H9 (cell line): ENCODE results near the gene RAVER1. TPM values are rescaled to one million over a fixed set of nuclear protein-coding genes. Genes with fewer than 3 reads are reported as not detected.
A peak's percentile ranks its signal among the peaks of the same experiment; 100 is the strongest.
"Not testable (repeated sequence)": the region's sequence is repeated elsewhere in the genome, so short reads cannot be mapped to it uniquely, and the experiment has no call there.

Experiments
- DNase-seq: peaks from one replicate; pipeline ENCODE4 v3.0.0-alpha.2; 2017
- H2AFZ ChIP-seq: one replicate; pipeline ENCODE4 v1.6.1; 2013; ENCODE audit warnings: mild to moderate bottlenecking, low read length, control low read depth, moderate library complexity
- H2AK5ac ChIP-seq: 2 replicates; pipeline ENCODE4 v1.6.1; 2013; ENCODE audit warnings: low read length, control low read depth, mixed read lengths; ENCODE audit not compliant: insufficient read length
- H2BK120ac ChIP-seq: one replicate; pipeline ENCODE4 v1.6.1; 2013; ENCODE audit warnings: low read depth, mild to moderate bottlenecking, low read length, control low read depth, inconsistent platforms; ENCODE audit not compliant: poor library complexity, severe bottlenecking
- H2BK12ac ChIP-seq: 2 replicates; pipeline ENCODE4 v1.6.1; 2013; ENCODE audit warnings: low read length, control low read depth, mixed read lengths, low read depth; ENCODE audit not compliant: insufficient read length
- H2BK15ac ChIP-seq: 2 replicates; pipeline ENCODE4 v1.6.1; 2013; ENCODE audit warnings: low read depth, low read length, control low read depth
- H2BK20ac ChIP-seq: one replicate; pipeline ENCODE4 v1.6.1; 2013; ENCODE audit warnings: low read depth, mild to moderate bottlenecking, low read length, control low read depth, inconsistent platforms; ENCODE audit not compliant: poor library complexity, severe bottlenecking
- H2BK5ac ChIP-seq: 2 replicates; pipeline ENCODE4 v1.6.1; 2013; ENCODE audit warnings: low read length, control low read depth, mixed read lengths; ENCODE audit not compliant: insufficient read length
- H3K14ac ChIP-seq: 2 replicates; pipeline ENCODE4 v1.6.1; 2013; ENCODE audit warnings: low read length, control low read depth; ENCODE audit not compliant: insufficient read depth
- H3K18ac ChIP-seq: 2 replicates; pipeline ENCODE4 v1.6.1; 2013; ENCODE audit warnings: low read depth, mild to moderate bottlenecking, mixed read lengths, low read length, control low read depth; ENCODE audit not compliant: insufficient read length
- H3K23ac ChIP-seq: 2 replicates; pipeline ENCODE4 v1.6.1; 2013; ENCODE audit warnings: low read length, control low read depth, mixed read lengths, low read depth; ENCODE audit not compliant: insufficient read length
- H3K23me2 ChIP-seq: 2 replicates; pipeline ENCODE4 v1.6.1; 2013; ENCODE audit warnings: low read depth, mild to moderate bottlenecking, mixed read lengths, low read length, control low read depth; ENCODE audit not compliant: insufficient read length, poor library complexity, severe bottlenecking
- H3K27ac ChIP-seq: 2 replicates; pipeline ENCODE4 v1.5.1; 2013; ENCODE audit warnings: low read length, control low read depth, mixed read lengths, low read depth; ENCODE audit not compliant: insufficient read length
- H3K27me3 ChIP-seq: 2 replicates; pipeline ENCODE4 v1.6.1; 2013; ENCODE audit warnings: low read length, control low read depth, inconsistent platforms; ENCODE audit not compliant: insufficient read depth
- H3K4ac ChIP-seq: 2 replicates; pipeline ENCODE4 v1.6.1; 2013; ENCODE audit warnings: low read depth, mild to moderate bottlenecking, control low read depth, inconsistent platforms, low read length, moderate library complexity
- H3K4me1 ChIP-seq: 2 replicates; pipeline ENCODE4 v1.6.1; 2013; ENCODE audit warnings: low read length, control low read depth, inconsistent platforms; ENCODE audit not compliant: insufficient read depth
- H3K4me2 ChIP-seq: 2 replicates; pipeline ENCODE4 v1.6.1; 2013; ENCODE audit warnings: low read length, control low read depth, mixed read lengths; ENCODE audit not compliant: insufficient read length, insufficient read depth
- H3K56ac ChIP-seq: 2 replicates; pipeline ENCODE4 v1.6.1; 2013; ENCODE audit warnings: low read depth, mild to moderate bottlenecking, mixed read lengths, low read length, control low read depth; ENCODE audit not compliant: insufficient read length
- H3K79me1 ChIP-seq: 2 replicates; pipeline ENCODE4 v1.6.1; 2013; ENCODE audit warnings: low read depth, mild to moderate bottlenecking, moderate library complexity, low read length, control low read depth, inconsistent platforms; ENCODE audit not compliant: insufficient read depth, poor library complexity, severe bottlenecking
- H3K79me2 ChIP-seq: 2 replicates; pipeline ENCODE4 v1.6.1; 2013; ENCODE audit warnings: low read length, control low read depth, inconsistent platforms; ENCODE audit not compliant: insufficient read depth
- H3K9ac ChIP-seq: 2 replicates; pipeline ENCODE4 v1.6.1; 2013; ENCODE audit warnings: low read length, control low read depth, mixed read lengths; ENCODE audit not compliant: insufficient read length; ENCODE audit errors: extremely low read depth
- H3K9me3 ChIP-seq: one replicate; pipeline ENCODE4 v1.6.1; 2013; ENCODE audit warnings: low read depth, low read length, inconsistent platforms; ENCODE audit not compliant: control insufficient read depth
- H3T11ph ChIP-seq: one replicate; pipeline ENCODE4 v1.6.1; 2013; ENCODE audit warnings: mild to moderate bottlenecking, low read length, control low read depth, inconsistent platforms
- H4K20me1 ChIP-seq: one replicate; pipeline ENCODE4 v1.6.1; 2013; ENCODE audit not compliant: control insufficient read depth, insufficient read length, insufficient read depth
- H4K5ac ChIP-seq: 2 replicates; pipeline ENCODE4 v1.6.1; 2013; ENCODE audit warnings: low read depth, mild to moderate bottlenecking, mixed read lengths, low read length, control low read depth; ENCODE audit not compliant: insufficient read length
- H4K8ac ChIP-seq: replicated peaks from 2 replicates; pipeline ENCODE4 v1.6.1; 2013; ENCODE audit warnings: low read length, control low read depth, mixed read lengths, low read depth; ENCODE audit not compliant: insufficient read length
- H4K91ac ChIP-seq: 2 replicates; pipeline ENCODE4 v1.6.1; 2013; ENCODE audit warnings: low read depth, mild to moderate bottlenecking, moderate library complexity, mixed read lengths, low read length, control low read depth; ENCODE audit not compliant: insufficient read length
- H3K27ac Mint-ChIP-seq, 3 experiments: 2 replicates in 2 of 3; 3 replicates in 1 of 3; pipeline ENCODE4 v1.8.0; 2020 to 2021; ENCODE audit warnings: mixed read lengths in 3 of 3, mild to moderate bottlenecking in 1 of 3, moderate library complexity in 1 of 3
- H3K27me3 Mint-ChIP-seq: 2 replicates; pipeline ENCODE4 v1.8.0; 2021; ENCODE audit warnings: low read depth, mild to moderate bottlenecking, moderate library complexity, mixed read lengths
- H3K36me3 Mint-ChIP-seq, 3 experiments: 2 replicates in 2 of 3; 3 replicates in 1 of 3; pipeline ENCODE4 v1.8.0; 2020 to 2021; ENCODE audit warnings: low read depth in 3 of 3, mixed read lengths in 3 of 3; ENCODE audit not compliant: insufficient read depth in 1 of 3
- H3K4me1 Mint-ChIP-seq, 2 experiments: 2 replicates each; pipeline ENCODE4 v1.8.0; 2020; ENCODE audit warnings: mixed read lengths in 2 of 2
- H3K4me3 Mint-ChIP-seq, 2 experiments: 2 replicates in 1 of 2; 3 replicates in 1 of 2; pipeline ENCODE4 v1.8.0; 2020 to 2021; ENCODE audit warnings: mild to moderate bottlenecking in 2 of 2, mixed read lengths in 2 of 2, moderate library complexity in 1 of 2
- H3K9me3 Mint-ChIP-seq, 2 experiments: 2 replicates in 1 of 2; 3 replicates in 1 of 2; pipeline ENCODE4 v1.8.0; 2020; ENCODE audit warnings: mild to moderate bottlenecking in 2 of 2, mixed read lengths in 2 of 2, moderate library complexity in 1 of 2
- CTCF ChIP-seq: fragments of 200-600 bp; sonication (generic); conservative IDR thresholded peaks from 3 replicates; pipeline ENCODE4 v1.8.0; 2021; ENCODE audit warnings: antibody characterized with exemption, mild to moderate bottlenecking
- WGBS: extraction: QIAGEN DNeasy Blood & Tissue Kit; methylation state at CpG from one replicate; pipeline ENCODE4 v1.1.7; 2013; ENCODE audit warnings: missing lambda C conversion rate, low lambda C conversion rate, mixed read lengths; ENCODE audit not compliant: insufficient read length; ENCODE audit errors: extremely low coverage; 5-methylcytosine and 5-hydroxymethylcytosine counted together
- total RNA-seq: library from RNA; stranded (reverse); gene quantifications from 2 replicates; pipeline ENCODE4 v1.2.1, GENCODE V29; 2021

RAVER1 gene
- total RNA-seq, 1 experiment from 2014 or later = 74.7 TPM

GRCh38 chr19:10338940-10339339 is 5.6 kb upstream of the RAVER1 start:
- Histone ChIP-seq H3K27ac (no peak overlapping the region), H2BK5ac (no peak overlapping the region), H2BK12ac (no peak overlapping the region), H3K23ac (no peak overlapping the region), H3K27me3 (no peaks in the 10 kb centered on the region; the same call in 1 of the 2 replicates), H3K4ac (no peak overlapping the region), H2BK20ac (no peak overlapping the region), H3K4me1 (peaks cover 6% of the 10 kb centered on the region; the same call in 1 of the 2 replicates), H3K14ac (no peak overlapping the region), H3K18ac (no peak overlapping the region), H4K8ac (no peak overlapping the region), H3K9me3 (no peaks in the 10 kb centered on the region), H3K79me2 (no peaks in the 10 kb centered on the region), H3T11ph (no peak overlapping the region), H3K79me1 (no peaks in the 10 kb centered on the region), H3K9ac (no peak overlapping the region), H4K91ac (no peak overlapping the region), H4K20me1 (no peaks in the 10 kb centered on the region), H3K4me2 (peak overlapping the region; percentile 3), H3K23me2 (peaks cover 13% of the 10 kb centered on the region), H4K5ac (no peak overlapping the region), H2BK120ac (no peak overlapping the region), H2AFZ (no peak overlapping the region), H3K56ac (no peak overlapping the region), H2BK15ac (no peak overlapping the region), H2AK5ac (no peak overlapping the region)
- TF ChIP-seq CTCF = no peak
- H3K36me3 Mint-ChIP-seq = no peaks in the 10 kb centered on the region
- peaks cover 22 to 30% of the 10 kb centered on the region in 2 experiments for H3K4me1 Mint-ChIP-seq
- DNase-seq = no peak
- no CpG with 5 or more reads among the region's 6 CpGs for WGBS
- H3K4me3 Mint-ChIP-seq = peak overlapping the region in 1 of 2 experiments; percentile 11; a peak in 2 of 5 replicates
- no peaks in the 10 kb centered on the region; a peak in 1 of 5 replicates for H3K9me3 Mint-ChIP-seq
- peak overlapping the region in 1 of 3 experiments; percentile 1; a peak in 3 of 7 replicates for H3K27ac Mint-ChIP-seq
- no peaks in the 10 kb centered on the region; the same call in 1 of the 2 replicates for H3K27me3 Mint-ChIP-seq

GRCh38 chr19:10336725-10337124 is 3.4 kb upstream of the RAVER1 start:
- H3T11ph ChIP-seq, H3K4ac ChIP-seq: not testable (repeated sequence)
- no CpG with 5 or more reads among the region's 9 CpGs for WGBS

More at GRCh38 chr19:10336725-10337124, 3.4 kb upstream of the RAVER1 start:
- peaks cover 33 to 37% of the 10 kb centered on the region in 2 experiments for H3K4me1 Mint-ChIP-seq
- not testable (repeated sequence) for H3K27me3 ChIP-seq, H4K91ac ChIP-seq, H2BK15ac ChIP-seq, DNase-seq, H3K4me3 Mint-ChIP-seq, H4K8ac ChIP-seq, H3K18ac ChIP-seq, H3K56ac ChIP-seq, H4K20me1 ChIP-seq, H2BK5ac ChIP-seq, H3K36me3 Mint-ChIP-seq, H2BK120ac ChIP-seq, H3K9me3 ChIP-seq, H3K27me3 Mint-ChIP-seq, H3K4me2 ChIP-seq, H3K9me3 Mint-ChIP-seq, H3K4me1 ChIP-seq, H3K9ac ChIP-seq, H3K23ac ChIP-seq, H3K14ac ChIP-seq, H3K27ac ChIP-seq, H3K79me2 ChIP-seq, H3K79me1 ChIP-seq, H3K27ac Mint-ChIP-seq, H2AFZ ChIP-seq, H2BK12ac ChIP-seq, H4K5ac ChIP-seq, H2AK5ac ChIP-seq, H2BK20ac ChIP-seq
- H3K23me2 ChIP-seq = peaks cover 24% of the 10 kb centered on the region
